Umbilical cord (tissue), 2 donors: Measurements from ENCODE around the gene C8A. TPM values are rescaled to one million over a fixed set of nuclear protein-coding genes. Genes with fewer than 3 reads are reported as not detected.

Experiments used
- DNase-seq: peaks from one replicate; pipeline ENCODE4 v3.0.0-alpha.2; 2015; ENCODE audit warnings: low spot score
- total RNA-seq: library from RNA; depleted of rRNA; stranded (reverse); fragments of >200 nt; gene quantifications from one replicate; pipeline ENCODE4 v1.2.3, GENCODE V29; 2014; ENCODE audit warnings: low replicate concordance; ENCODE audit not compliant: insufficient read depth

C8A gene
- total RNA-seq, 1 donor from 2014 or later: not detected

GRCh38 chr1:56890229-56890628 lies 35.6 kb downstream of the C8A start:
- no peak for DNase-seq

DNA sequence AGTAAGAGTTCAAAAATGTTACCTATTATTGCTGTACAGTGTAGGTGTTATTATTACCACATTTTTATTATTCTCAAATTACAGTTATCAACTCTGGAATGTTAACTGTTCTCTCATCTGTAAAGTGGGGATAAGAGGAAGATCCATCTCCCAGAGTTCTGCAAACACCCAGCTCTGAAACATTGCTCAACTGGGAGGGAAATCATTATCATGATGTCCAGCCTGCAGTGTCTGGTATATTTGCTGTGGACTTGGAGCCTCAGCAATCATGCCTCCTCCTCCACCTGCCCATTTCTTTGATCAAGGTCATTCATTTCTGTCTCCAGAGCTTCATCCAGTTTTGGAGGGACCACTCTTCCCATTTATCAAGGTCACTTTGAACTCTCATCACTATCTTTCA lies 39.4 kb downstream of the C8A start:
- DNase-seq: no peak

DNA sequence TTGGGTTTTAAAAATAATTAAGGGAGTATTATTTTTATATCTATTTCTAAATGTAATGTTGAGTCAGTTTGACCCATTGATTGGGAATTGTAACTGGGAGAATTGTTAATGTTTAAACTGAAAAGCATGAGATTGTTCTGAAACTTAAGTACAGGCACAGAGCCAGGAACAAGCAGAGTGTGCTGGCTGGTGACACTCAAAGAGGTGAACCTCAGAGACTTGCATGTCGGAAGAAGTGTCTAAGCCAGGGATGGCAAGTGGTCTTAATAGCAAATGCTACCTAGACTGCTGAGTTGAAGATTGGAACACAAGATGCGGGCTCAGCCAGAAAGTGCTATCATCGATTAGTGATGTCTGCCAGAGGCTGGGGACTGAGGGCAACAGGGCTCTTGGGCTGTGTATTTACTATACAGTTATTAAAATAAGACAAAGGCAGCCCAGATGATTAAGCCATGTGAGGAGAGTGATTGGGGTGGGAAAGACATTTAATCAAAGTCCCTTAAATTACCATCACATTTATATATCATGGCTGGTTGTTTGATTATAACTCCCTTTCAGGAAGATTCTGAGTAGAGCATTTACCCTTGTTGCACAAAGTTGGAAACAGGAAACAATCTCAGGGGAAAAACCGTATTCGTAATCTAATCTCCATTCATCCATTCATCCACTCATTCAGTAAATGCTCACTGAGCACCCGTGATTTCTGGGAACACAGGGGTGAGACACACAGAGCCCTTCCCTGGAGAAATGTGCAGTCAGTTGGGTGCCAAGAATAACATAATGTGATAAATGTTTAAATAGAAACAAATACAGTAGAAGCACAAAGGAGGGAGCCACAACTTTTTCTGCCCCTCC lies 42.8 kb downstream of the C8A start:
- DNase-seq: no peak

GRCh38 chr1:56898005-56898373 lies 43.4 kb downstream of the C8A start:
- no peak for DNase-seq

DNA sequence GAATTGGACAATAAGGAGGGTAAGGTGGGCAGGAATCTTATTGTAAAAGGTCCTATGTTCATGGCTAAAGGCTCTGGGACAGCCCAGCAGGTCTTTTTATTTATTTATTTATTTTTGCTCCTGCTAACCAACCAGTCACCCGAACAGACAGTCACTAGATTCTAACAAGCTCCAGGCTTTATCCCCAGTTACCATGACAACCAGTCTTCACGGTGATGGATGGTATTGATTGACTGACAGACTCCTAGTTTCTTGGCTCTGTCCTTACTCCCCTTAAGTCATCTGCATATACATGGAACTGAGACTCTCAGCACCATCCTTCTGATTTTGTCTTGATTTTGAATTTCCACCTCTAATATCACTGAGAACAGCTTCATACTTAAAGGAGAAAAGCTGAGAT lies 44.3 kb downstream of the C8A start:
- DNase-seq: no peak

- DNase-seq: peak; percentile 47
Measured at GRCh38 chr1:56901716-56902115, 47.1 kb downstream of the C8A start.

GRCh38 chr1:56903778-56904177 lies 49.2 kb downstream of the C8A start:
- DNase-seq: no peak

DNA sequence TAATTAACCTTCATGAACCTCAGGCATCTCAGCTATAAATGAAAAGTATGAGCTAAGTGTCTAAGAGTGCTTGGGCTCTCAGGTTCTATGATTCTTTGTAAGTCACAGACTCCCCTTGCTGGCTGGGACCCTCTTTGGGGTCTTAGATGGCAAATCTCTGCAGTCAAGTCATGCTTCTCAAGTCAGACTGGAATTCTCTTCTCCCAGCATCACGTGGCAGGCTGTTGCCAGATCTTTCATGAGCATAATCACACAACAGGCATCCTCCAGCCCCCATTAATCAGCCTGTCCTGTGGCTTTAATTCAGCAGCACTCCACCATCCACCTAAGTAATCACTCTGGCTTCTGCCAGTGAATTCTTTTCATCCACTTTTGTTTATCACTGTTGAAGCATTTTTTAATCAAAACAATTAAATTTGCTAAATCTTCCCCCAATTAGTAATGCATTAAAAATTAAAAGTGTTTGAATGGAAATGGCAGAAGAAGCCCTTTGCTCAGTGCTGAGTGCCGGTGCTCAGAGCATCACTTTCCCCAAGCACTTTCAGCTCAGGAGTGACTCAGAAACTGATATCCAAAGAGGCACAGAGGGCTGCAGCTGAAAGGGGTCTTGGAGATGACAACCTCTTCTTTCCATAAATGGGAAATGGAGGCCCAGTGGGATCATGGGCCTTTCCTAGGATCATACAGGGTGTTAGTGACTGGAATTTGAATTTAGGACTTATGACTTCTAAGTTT lies 50.2 kb downstream of the C8A start:
- no peak for DNase-seq

DNA sequence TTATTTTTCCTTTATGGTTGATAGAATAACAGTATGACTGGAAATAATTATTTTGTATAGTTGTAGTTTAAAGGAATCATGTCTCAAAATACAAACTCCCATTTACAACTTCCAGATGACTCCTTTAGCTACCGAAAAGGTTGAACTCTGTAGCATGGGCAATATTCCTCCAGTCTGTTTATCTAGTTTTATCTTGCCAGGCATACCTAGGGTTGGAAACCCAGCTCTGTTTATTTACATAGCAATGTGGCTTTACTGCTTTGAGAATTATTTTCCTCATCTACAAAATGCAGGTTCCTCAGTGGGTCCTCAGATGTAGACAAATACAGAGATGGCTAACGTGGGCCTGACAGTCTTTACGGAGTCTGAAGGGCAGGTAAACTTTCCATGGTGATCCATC lies 51.1 kb downstream of the C8A start:
- DNase-seq: no peak

DNA sequence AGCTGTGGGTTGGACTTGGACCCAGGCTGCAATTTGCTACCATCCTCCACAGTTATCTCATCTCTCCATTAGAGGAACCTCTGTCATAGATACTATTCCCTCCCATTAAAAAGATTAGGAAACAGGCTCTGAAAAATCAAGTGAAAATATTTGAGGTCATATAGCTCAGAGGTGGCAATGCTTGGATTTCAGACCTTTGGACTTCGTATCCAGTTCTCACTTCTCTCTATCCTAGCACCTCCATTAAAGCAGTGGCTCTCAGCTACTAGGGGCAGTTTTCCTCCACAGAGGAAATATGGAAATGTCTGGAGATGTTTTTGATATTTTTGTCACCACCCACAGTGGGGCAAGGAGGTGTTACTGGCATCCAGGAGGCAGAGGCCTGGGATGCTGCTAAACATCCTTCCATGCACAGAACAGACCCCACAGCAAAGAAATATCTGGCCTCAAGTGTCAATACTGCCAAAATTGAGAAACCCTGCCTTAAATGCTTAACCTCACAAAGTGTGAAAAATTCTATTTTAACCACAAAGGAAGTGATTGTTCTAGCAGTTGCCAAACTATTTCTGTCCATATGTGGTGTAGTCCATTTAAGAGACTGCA lies 54.1 kb downstream of the C8A start:
- peak; percentile 39 for DNase-seq

GRCh38 chr1:56910441-56910985 lies 55.9 kb downstream of the C8A start:
- no peak for DNase-seq

- DNase-seq: peak; percentile 92
Measured at GRCh38 chr1:56911098-56911938, 56.7 kb downstream of the C8A start.

DNA sequence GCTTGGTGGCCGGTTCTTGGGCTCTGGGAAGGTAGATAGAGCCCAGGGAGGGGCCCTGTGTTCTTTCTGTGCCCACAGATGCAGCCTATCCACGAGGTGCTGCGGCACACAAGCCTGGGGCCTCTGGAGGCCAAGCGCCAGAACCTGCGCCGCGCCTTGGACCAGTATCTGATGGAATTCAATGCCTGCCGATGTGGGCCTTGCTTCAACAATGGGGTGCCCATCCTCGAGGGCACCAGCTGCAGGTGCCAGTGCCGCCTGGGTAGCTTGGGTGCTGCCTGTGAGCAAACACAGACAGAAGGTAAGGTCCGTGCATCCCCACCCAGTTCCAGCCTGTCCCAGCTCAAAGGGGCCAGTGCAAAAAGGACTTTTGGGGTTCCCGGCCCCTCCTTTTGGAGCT lies 57.7 kb downstream of the C8A start:
- DNase-seq: no peak

DNA sequence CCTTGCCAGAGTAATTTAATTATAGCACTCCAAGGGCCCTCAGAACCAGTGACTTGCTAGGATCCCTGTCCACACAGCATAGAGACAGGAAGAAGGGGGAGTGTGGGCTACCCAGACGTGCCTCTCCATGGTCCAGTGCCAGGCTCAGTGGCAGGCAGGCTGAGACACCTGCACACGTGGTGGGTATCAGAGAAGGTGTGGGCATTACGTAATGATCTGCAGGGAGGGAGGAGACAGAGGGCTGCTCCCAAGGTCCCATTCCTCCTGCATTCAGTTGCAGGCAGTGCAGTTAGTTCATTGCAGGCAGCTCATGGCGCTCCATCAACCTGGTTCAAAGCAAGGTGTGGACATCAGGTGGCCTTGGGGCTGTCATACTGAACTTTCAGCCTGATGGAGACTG lies 61.4 kb downstream of the C8A start:
- DNase-seq: no peak

DNA sequence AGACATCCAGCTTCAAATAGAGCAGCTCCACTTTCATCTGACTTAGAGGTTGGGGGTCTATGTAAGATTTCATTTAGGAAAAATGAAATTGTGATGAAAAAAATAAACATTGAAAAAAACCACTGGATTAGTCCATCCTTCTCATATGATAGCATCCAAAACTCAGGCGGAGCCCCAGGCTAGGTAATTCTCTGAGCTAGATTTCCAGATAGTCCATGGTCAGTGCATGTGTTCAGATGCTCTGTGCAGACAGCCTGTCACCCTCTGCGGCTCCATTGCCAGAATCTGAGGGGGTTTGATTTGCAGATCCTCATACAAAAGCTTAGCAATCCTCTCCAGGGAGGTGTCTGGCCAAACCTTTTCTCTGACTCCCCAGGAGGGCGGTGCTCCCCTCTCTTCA lies 62.0 kb downstream of the C8A start:
- DNase-seq: no peak

DNA sequence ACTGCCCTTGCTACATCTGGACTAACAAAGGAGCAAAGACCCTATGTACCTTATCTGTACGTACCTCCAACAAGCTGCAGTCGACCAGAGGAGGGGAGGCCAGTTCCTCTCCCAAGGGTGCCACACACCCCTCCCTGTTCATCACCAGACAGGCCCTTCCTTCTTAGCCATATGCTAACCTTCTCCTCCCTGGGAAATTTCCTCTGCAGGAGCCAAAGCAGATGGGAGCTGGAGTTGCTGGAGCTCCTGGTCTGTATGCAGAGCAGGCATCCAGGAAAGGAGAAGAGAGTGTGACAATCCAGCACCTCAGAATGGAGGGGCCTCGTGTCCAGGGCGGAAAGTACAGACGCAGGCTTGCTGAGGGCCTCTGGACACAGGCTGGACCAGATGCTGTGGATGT lies 62.8 kb downstream of the C8A start:
- no peak for DNase-seq

DNA sequence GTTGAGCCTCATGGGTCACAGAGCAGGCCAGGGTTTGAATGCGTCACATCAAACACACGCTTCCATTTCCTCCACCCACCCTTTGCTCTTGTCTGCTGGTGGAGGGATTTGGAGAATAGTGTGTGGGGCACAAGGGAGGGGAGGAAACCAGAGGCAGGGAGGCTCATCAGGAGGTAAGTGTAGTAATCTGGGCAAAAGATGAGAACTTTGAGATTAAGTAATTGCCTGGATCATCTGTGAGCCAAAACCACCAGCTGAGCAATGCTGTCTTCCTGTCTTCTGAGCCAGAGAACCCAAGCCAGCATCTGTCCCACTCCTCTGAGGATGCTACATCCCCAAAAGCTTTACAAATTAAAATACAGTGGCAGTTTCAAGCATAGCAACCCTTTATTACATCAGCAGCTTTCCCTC lies 66.0 kb downstream of the C8A start:
- DNase-seq: peak; percentile 42

GRCh38 chr1:56921479-56921878 lies 66.9 kb downstream of the C8A start:
- no peak for DNase-seq

GRCh38 chr1:56922070-56922469 lies 67.5 kb downstream of the C8A start:
- no peak for DNase-seq

DNA sequence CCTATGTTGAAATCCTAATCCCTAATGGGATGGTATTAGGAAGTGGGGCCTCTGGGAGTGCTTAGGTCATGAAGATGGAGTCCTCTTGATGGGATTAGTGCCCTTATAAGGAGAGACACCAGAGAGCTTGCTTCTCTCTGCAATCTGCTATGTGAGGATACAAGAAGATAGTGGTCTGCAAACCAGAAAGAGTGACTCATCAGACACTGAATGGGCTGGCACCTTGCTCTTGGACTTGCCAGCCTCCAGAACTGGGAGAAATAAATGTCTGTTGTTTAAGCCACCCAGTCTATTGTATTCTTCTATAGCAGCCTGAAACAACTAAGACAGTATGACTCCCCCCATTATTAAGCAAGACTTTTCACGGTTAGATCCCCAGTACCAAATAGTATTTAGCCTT lies 67.9 kb downstream of the C8A start:
- DNase-seq: no peak

GRCh38 chr1:56923201-56923600 lies 68.6 kb downstream of the C8A start:
- no peak for DNase-seq

DNA sequence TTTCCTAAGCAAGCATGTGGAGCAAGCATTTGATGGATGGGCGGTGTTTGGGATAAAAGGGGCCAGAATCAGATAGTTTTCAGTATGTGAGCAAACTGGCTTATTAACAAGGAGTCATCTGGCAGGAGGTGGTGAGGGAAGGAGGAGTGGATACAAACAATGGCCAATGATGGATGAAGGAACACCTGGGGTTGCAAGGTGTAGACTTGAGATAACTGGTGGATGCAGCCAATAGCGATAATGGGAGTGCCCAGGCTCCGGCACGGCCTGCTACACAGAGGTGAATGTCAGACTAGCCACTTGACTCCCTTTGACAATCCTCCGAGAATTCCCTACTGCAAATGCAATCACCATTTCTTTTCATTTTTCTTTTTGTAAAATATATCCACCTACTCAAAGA lies 69.5 kb downstream of the C8A start:
- no peak for DNase-seq
